Esophagus muscularis mucosa (tissue), 4 donors: ENCODE data around the gene VTI1A. TPM values are rescaled to one million over a fixed set of nuclear protein-coding genes. Genes with fewer than 3 reads are reported as not detected.

ENCODE experiments used
- DNase-seq: peaks from one replicate; pipeline ENCODE4 v3.0.0-alpha.2; 2017; ENCODE audit errors: extremely low spot score
- H3K27ac ChIP-seq, 4 donors: fragments of 200-600 bp; sonication (generic); replicated peaks in 1 of 4; 1 replicate in 3 of 4; 2 replicates in 1 of 4; pipeline ENCODE4 v1.5.1; 2016 to 2019; ENCODE audit warnings: mild to moderate bottlenecking in 1 of 4
- H3K27me3 ChIP-seq, 4 donors: fragments of 200-600 bp; sonication (generic); one replicate each; pipeline versions ENCODE4 v1.5.1 to v1.6.0; 2016 to 2019
- H3K36me3 ChIP-seq, 4 donors: fragments of 200-600 bp; sonication (generic); one replicate each; pipeline ENCODE4 v1.5.1; 2016 to 2019
- H3K4me1 ChIP-seq, 4 donors: fragments of 200-600 bp; sonication (generic); one replicate each; pipeline ENCODE4 v1.5.1; 2016 to 2019
- H3K4me3 ChIP-seq, 4 donors: fragments of 200-600 bp; sonication (generic); 1 replicate in 2 of 4; 2 replicates in 2 of 4; pipeline ENCODE4 v1.5.1; 2016 to 2019; ENCODE audit warnings: mild to moderate bottlenecking in 4 of 4, moderate library complexity in 1 of 4
- H3K9me3 ChIP-seq, 4 donors: fragments of 200-600 bp; sonication (generic); 1 replicate in 3 of 4; 2 replicates in 1 of 4; pipeline ENCODE4 v1.5.1; 2016 to 2019
- CTCF ChIP-seq, 3 experiments: fragments of 200-600 bp in 2 of 3; fragments of 450-650 bp in 1 of 3; sonication (generic) in 2 of 3; IDR thresholded peaks; one replicate each; pipeline ENCODE4 v1.5.1; 2017 to 2019; ENCODE audit warnings: antibody characterized with exemption in 3 of 3, mild to moderate bottlenecking in 2 of 3, moderate library complexity in 1 of 3
- EP300 ChIP-seq: sonication (generic); formaldehyde crosslinking; IDR thresholded peaks from one replicate; pipeline ENCODE4 v1.6.1; 2017; ENCODE audit warnings: antibody characterized with exemption
- POLR2A ChIP-seq: fragments of 450-650 bp; IDR thresholded peaks from one replicate; pipeline ENCODE4 v1.6.1; 2017; ENCODE audit warnings: antibody characterized with exemption, moderate library complexity, mild to moderate bottlenecking, low read depth
- POLR2AphosphoS5 ChIP-seq, 2 donors: sonication (generic); formaldehyde crosslinking; IDR thresholded peaks; one replicate each; pipeline ENCODE4 v1.6.1; 2017; ENCODE audit warnings: antibody characterized with exemption in 2 of 2
- WGBS: methylation state at CpG from one replicate; pipeline ENCODE4 v1.1.5; 2018; 5-methylcytosine and 5-hydroxymethylcytosine counted together
- intact Hi-C: fragments of 100-400 bp; cut with DNase I; formaldehyde crosslinking; loops from one replicate; pipeline ENCODE4 v1.15.1; 2023
- total RNA-seq, 4 donors: library from RNA; depleted of rRNA; stranded (reverse); fragments of >200 nt; gene quantifications; one replicate each; pipeline versions ENCODE4 v1.1.0 to v1.2.1, GENCODE V29; 2016

VTI1A gene
- total RNA-seq, 4 donors from 2014 or later: 27.6 to 42.7 (median 33.8) TPM

GRCh38 chr10:112481602-112482001, 34.6 kb downstream of the VTI1A start:
- 81% methylated on average over 3 of the region's 3 CpGs for WGBS
- no peak overlapping the region for H3K27ac ChIP-seq
- no peaks in the 10 kb centered on the region for H3K9me3 ChIP-seq
- no peaks in the 10 kb centered on the region for H3K4me1 ChIP-seq
- no peak for DNase-seq
- no peaks in the 10 kb centered on the region for H3K36me3 ChIP-seq
- intact Hi-C loops: no loop called here
- H3K4me3 ChIP-seq: no peak overlapping the region
- TF ChIP-seq POLR2A: no peak
- no peak for TF ChIP-seq POLR2AphosphoS5 (IDR thresholded peaks at IDR 0.05)
- no peak for TF ChIP-seq CTCF (IDR thresholded peaks at IDR 0.05)
- no peak for TF ChIP-seq EP300
- H3K27me3 ChIP-seq: no peaks in the 10 kb centered on the region

GRCh38 chr10:112484399-112484798, 37.4 kb downstream of the VTI1A start:
- no peak overlapping the region for H3K27ac ChIP-seq
- no peak for DNase-seq
- H3K4me3 ChIP-seq: no peak overlapping the region
- no peaks in the 10 kb centered on the region for H3K27me3 ChIP-seq
- intact Hi-C loops: no loop called here
- no peaks in the 10 kb centered on the region for H3K9me3 ChIP-seq
- H3K36me3 ChIP-seq: no peaks in the 10 kb centered on the region
- TF ChIP-seq CTCF (IDR thresholded peaks at IDR 0.05) (no peak), POLR2A (no peak), EP300 (no peak), POLR2AphosphoS5 (IDR thresholded peaks at IDR 0.05) (no peak)
- no peaks in the 10 kb centered on the region for H3K4me1 ChIP-seq
- 93% methylated on average over 2 of the region's 2 CpGs for WGBS

- TF ChIP-seq POLR2A (no peak), POLR2AphosphoS5 (IDR thresholded peaks at IDR 0.05) (no peak), CTCF (IDR thresholded peaks at IDR 0.05) (no peak), EP300 (no peak)
- no peak overlapping the region for H3K4me3 ChIP-seq
- no peaks in the 10 kb centered on the region for H3K36me3 ChIP-seq
- H3K27ac ChIP-seq: no peak overlapping the region
- DNase-seq: no peak
- H3K4me1 ChIP-seq: peaks cover 6 to 12% (median 11%) of the 10 kb centered on the region in 4 donors
- intact Hi-C loops: no loop called here
- H3K27me3 ChIP-seq: no peaks in the 10 kb centered on the region
- H3K9me3 ChIP-seq: no peaks in the 10 kb centered on the region
Observed at GRCh38 chr10:112487964-112488363, 40.9 kb downstream of the VTI1A start.

- no peak for DNase-seq
- no peak overlapping the region for H3K4me3 ChIP-seq
- no peaks in the 10 kb centered on the region for H3K27me3 ChIP-seq
- no peaks in the 10 kb centered on the region for H3K9me3 ChIP-seq
- 35% methylated on average over 2 of the region's 2 CpGs for WGBS
- H3K4me1 ChIP-seq: peaks cover 6 to 12% (median 11%) of the 10 kb centered on the region in 4 donors
- intact Hi-C loops: no loop called here
- no peak for TF ChIP-seq CTCF (IDR thresholded peaks at IDR 0.05)
- no peak for TF ChIP-seq POLR2A
- TF ChIP-seq EP300: no peak
- TF ChIP-seq POLR2AphosphoS5 (IDR thresholded peaks at IDR 0.05): no peak
- H3K36me3 ChIP-seq: no peaks in the 10 kb centered on the region
- H3K27ac ChIP-seq: no peak overlapping the region
Observed at GRCh38 chr10:112490545-112490944, 43.5 kb downstream of the VTI1A start.

GRCh38 chr10:112491144-112491543, 44.1 kb downstream of the VTI1A start:
- intact Hi-C loops: no loop called here
- Histone ChIP-seq H3K4me1 (peaks cover 6 to 12% (median 11%) of the 10 kb centered on the region in 4 donors), H3K27me3 (no peaks in the 10 kb centered on the region), H3K27ac (no peak overlapping the region), H3K4me3 (no peak overlapping the region), H3K36me3 (no peaks in the 10 kb centered on the region), H3K9me3 (no peaks in the 10 kb centered on the region)
- TF ChIP-seq POLR2A (no peak), EP300 (no peak), CTCF (IDR thresholded peaks at IDR 0.05) (no peak)
- DNase-seq: no peak
